Left forelimb (tissue), 1 donor: ENCODE data around the gene RFX2.

ENCODE experiments used
- DNase-seq: peaks from one replicate; pipeline ENCODE4 v3.0.0-alpha.2; 2018; ENCODE audit warnings: low spot score

The RFX2 gene

GRCh38 chr19:6059988-6060599 is 50.2 kb downstream of the RFX2 start:
- peak; percentile 22 for DNase-seq

DNA sequence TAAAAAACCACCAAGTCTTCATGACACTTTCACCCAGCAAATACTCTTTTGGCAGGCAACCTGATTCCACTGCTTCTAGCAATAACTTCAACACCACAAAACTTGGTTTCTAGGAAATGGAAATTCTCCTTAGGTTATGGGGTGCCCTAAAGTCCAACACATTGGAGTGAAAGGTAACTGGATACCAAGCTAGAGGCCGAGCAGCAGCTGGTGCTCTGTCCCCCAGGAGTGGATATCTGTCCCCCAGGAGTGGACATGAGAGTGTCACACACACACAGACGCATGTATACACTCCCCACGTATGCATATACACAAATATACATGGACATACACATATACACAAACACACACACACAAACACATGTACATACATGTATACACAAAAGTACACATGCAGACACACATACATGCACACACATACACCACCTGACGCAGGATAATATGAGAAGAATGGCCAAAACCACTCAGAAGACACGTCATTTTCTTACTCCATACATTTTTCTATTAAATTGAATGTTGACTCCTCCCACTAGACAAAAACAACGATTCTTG is 50.8 kb downstream of the RFX2 start:
- DNase-seq = peak; percentile 20

- DNase-seq = peak; percentile 37
These were observed 51.6 kb downstream of the RFX2 start for GRCh38 chr19:6058518-6059201.

DNA sequence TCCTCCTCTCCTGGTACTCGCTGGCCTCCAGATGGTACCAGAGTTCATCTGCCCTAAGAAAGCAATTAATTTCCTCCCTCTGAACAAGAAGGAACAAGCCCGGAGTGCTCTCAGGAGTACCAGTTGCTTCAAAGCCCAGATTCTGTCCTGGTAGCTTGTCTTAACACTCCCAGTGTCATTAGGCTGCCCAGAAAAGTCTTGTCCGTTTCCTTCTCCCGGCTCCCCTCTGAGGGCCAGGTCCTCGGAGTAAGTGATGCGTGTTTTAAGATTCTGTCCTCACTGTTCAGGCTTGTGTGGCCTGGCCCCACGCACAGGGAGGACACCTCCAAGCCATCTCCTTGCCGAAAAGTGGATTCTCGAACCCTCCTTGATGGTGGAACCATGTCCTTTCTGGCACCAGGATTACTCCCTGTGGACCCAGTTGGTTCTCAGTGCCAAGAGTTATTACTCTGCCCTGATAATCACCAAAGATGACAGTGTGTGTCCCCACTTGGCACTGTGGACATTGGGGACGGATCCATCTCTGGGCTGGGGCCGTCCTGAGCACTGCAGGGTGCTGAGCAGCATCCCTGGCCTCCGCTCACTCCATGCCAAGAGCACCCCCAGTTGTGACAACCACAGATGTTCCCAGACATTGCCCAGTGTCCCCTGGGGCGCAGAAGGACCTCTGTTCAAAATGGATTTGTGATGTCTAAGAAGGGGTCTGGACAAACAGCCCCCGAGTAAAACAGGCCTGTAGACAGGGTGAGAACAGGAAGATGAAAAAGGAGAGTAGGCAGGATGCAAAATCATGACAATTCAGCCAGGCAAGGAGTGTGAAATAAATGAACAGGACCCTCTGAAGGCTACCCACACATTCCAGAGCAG is 52.4 kb downstream of the RFX2 start:
- DNase-seq = peak; percentile 58

DNA sequence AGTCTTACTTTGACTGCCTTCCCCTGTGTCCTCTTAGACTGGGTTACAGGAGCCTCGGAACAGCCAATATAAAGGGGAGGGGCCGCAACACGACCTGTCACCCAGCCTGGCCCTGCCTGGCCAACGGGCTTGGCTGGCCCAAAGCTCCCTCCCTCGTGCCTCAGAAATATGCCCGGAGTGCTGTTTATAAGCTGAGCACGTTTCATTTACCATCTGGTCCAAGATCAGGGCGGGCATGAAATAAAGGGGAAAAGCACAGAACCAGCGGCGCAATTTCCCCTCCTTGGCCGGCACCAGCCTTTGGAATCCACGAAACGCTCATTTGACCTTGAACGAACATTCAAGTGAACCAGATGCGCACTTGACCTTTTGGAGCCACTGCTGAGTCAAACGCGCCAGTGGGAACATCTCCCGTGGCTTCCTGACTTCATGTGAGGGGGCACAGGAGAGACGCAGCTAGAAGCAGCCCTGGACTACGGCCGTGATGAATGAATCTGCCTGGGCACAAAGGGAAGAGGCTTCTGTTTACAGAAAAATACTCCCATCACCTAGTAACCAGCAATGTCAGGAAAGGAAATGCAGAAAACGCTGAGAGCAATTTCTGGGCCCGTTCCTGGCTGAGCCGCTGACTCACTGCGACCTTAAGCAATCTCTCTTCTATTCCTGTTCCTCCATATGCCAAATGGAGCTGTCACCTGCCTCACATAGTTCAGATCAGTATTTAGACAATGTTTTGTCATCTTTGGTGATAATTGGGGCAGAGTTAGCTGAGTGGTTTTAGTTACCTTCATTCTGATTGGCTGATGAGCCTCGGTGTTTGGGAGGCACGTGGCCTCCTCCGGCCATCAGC is 53.3 kb downstream of the RFX2 start:
- peak; percentile 70 for DNase-seq

DNA sequence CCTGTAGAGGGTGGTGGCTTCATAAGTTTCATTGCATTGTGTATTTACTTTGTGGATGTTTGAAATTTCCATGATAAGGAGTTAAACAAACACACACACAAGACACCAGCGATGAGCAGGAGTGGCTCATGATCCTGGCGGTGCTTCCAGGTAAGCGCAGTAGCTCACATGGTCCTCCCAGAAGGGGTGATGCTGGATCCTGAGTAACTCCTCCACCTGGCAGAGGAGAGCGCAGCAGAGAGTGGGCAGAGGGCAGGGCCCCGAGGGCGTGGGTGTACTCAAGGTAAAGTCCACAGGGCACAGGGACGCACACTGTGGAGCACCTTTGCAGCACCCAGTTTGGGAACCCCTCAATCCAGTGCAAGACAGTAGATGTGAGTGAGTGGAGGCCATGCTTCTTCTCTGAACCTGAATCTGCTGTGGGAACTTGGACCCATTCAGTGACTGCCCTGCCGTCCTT is 54.0 kb downstream of the RFX2 start:
- DNase-seq = peak; percentile 55

GRCh38 chr19:6055013-6055795 is 55.1 kb downstream of the RFX2 start:
- DNase-seq = no peak

DNA sequence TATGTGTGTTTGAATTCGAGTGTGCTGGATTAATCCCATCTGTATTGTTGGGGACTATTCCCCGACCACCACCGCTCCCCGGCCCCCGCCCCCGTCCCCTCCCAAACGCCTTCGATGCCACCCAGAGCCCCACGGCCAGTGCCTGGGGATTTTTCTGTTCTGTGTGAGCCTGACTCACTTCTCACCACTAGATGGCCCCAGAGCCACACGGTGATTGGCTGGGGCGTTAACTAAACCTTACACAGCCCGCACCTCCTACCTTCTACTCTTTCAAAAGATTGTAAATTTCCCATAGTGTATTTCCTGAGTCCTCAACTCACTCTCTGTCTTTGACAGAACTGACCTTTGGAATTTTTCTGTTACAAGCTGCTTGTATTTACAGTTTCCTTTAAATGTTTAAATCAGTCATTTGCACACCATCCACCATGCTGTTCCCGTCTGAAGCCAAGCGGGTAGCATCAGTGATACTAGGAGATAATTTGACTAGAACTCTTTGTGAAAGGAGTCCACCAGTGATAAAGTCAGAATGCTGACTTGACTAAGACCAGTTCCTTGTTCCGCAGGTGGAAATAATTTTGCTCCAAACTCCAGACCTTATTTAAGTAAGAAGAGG is 61.4 kb downstream of the RFX2 start:
- DNase-seq = peak; percentile 86

DNA sequence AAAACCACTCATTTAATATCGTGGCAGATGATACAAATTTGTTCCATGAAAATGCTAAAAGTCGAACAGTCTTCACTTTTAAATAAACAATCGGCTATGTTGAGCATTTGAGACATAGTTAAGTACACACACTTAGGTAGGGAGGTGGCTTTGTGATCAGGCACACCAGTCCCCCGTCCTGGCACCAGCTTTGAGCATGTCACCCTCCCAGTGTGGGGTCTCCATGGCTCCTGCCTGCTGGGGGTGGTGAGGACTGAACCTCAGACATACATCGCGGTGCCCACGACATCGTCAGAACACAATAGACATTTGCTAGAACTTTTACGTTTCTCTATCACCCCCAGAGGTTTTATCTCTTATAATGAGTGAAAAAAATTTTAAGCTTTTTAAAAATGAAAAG is 62.0 kb downstream of the RFX2 start:
- DNase-seq = no peak

DNA sequence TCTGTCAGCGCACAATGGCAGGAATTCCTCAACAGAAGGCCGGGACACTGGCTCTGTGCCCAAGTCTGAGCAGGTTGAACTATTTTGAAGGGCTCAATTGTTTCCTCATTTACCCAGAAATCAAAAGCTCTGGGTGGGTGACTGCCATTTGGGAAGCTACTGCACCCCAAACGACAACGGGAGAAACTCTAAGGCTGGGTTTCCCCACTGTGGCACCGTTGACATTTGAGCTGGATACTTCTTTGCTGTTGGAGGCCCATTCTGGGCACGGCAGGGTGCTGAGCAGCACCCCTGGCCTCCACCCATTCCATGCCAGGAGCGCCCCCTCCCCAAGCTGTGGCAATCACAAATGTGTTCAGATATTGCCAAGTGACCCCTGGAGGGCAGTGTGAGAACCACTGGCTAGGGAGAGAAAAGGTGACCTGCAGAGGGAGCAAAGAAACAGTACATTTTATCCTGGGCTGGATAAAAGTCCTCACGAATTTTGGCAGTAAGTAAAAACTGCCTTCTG is 62.5 kb downstream of the RFX2 start:
- DNase-seq = no peak

DNA sequence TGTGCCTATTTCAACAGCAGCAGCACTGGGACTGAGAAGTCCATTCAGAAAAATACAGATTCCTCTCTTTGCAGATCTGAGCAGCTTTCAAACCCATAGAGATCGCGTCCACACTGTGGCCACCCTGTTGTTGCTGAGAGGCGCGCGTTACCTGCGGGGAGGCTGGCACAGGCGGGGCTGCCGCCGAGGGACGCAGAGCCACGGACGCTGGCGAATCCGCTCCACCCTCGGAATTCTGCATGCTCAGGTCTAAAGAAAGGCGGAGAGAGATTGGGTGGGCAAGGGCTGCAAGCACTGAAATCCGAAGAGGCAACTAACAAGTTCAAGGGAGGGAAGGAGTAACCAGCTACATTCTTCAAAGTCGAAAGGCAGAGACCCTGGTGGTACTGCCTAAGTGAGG is 63.0 kb downstream of the RFX2 start:
- no peak for DNase-seq

DNA sequence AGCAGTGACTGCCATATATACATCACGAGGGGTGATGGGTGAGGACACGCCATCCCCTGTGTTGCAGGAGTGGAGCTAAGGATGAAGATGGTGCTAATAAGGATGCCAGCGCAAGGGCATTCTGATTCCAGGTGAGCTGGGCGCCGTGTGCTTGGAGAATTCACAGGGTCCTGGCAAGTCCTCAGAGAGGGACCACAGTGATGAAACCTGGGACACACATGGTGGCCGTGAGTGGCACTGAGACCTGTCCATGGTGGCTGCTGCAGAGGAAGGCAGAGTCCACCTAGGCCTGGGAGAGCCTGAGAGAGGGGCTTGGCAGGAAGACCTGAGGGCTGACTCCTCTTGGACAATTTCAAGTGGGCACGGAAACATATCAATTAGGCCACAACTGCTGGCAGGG is 65.2 kb downstream of the RFX2 start:
- no peak for DNase-seq

DNA sequence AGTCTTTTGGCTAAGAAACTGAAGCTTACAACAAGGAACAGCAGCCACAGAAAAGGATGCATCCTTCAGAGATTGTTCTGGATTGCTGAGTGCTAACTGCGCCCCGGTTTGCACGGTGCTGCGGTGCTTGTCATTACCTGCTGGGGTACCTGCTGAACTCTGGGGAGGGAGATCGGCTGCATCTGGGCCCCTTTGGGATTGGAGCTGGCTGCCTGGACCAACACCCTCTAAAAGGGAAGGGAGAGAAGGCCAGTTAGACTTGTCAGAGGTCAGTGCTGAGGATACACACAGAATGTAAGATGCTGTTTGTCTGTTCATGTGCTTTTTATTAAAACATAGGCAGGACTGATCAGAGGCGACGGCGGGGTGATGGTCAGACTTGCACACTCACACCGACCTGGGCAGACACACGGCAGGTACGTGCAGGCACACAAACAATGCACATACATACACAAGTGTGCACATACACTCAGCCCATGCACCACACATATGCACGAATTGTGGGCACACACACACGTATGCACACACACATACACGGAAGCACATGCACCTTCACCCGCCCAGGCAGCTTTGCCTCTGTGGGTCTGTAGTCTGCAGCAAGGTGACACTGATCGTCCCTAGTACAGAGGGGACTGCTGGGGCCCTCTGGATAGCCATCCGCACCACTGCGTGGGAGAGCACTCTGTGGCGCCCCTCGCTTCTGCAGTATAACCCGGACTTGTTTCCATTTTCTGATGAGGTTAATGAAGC is 66.1 kb downstream of the RFX2 start:
- DNase-seq = no peak

GRCh38 chr19:6042776-6043726 is 67.2 kb downstream of the RFX2 start:
- DNase-seq = no peak

DNA sequence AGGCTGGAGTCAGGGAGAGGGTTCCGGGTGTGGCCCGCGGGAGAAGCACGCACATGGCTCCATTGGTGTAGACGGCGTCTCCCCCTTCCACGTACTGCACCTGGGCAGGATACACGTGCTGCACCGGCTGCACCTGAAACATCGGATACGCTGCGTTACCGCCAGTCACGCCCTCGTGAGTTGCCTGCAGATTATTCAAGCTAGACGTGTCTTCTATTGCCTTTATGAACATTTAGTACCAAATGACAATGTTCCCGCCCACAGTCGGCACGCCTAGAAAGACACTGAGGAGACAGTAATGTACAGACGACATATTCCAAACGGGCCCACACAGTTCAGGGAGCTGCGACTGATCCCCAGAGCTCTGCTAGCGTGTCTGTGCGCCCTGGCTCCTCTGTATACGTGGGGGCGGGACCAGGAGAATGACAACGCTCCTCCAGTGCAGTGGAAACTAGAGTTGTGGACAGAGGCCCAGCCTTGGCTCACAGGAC is 68.3 kb downstream of the RFX2 start:
- DNase-seq = no peak

GRCh38 chr19:6041071-6041470 is 69.2 kb downstream of the RFX2 start:
- no peak for DNase-seq

DNA sequence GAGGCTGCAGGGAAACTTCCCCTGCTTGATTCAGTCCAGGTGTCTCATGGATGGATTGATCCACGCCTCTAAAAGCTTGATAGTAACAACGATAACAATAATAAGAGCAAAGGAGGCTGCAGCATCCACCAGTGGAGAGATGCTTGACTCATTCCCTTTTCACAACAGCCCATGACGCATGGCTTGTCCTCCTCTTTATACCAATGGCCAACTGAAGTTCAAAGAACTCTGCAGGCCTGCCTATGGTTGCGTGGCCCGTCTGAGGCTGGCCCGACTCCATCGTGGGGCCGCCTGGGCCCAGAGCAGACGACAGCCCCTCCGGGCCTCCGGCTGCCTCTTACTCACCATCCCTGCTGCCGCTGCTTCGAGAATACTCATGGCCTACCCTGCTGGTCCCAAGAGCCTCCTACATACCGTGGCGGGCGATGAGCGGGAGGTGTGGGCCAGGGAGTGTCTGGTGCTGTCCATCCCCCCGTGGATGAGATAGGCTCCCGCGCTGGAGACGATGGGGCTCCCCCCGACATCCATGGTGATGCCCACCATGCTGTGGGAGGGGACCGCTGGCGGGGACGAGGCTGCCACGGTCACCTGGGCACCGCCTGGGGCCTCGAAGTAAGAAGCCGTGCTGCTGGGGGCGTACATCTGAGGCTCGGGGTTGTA is 70.6 kb downstream of the RFX2 start:
- no peak for DNase-seq
